ENCODE measurements around the gene MRPL51.

MRPL51 gene

DNA sequence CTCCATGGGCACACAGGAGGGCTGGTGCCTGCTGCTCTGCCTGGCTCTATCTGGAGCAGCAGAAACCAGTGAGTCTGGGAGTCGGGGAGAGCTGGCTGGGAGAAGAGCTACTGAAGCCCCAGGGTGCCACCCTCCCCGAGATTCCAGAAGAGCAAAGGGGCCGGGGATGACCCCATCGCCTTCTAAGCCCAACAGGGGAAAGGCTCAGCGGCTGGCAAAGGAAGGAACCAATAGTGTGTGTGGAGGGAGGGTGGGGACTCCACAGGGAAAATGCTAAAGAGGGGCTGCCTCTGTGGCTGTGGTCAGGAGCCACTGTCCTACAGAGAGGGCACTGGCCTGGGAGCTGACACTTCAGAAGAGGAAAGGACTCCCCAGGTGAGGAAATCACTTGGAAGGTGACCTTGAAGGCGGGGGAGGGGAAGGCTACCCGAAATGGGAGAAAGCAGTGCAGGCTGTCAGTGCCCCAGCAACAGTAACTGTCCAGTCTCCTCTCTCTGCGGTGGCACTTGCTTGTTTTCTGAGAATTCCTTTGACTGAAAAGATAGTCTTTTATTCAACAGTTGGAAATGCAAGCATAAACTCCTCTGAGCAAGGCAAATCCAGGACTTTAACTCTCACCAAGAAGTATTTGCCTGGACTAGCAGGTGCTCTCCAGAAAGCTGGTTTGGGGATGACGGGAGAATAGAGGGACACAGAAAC, 40.7 kb downstream of the MRPL51 start:
- TF ChIP-seq, protein P1, sequence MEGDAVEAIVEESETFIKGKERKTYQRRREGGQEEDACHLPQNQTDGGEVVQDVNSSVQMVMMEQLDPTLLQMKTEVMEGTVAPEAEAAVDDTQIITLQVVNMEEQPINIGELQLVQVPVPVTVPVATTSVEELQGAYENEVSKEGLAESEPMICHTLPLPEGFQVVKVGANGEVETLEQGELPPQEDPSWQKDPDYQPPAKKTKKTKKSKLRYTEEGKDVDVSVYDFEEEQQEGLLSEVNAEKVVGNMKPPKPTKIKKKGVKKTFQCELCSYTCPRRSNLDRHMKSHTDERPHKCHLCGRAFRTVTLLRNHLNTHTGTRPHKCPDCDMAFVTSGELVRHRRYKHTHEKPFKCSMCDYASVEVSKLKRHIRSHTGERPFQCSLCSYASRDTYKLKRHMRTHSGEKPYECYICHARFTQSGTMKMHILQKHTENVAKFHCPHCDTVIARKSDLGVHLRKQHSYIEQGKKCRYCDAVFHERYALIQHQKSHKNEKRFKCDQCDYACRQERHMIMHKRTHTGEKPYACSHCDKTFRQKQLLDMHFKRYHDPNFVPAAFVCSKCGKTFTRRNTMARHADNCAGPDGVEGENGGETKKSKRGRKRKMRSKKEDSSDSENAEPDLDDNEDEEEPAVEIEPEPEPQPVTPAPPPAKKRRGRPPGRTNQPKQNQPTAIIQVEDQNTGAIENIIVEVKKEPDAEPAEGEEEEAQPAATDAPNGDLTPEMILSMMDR (conservative IDR thresholded peaks at IDR 0.05; ENCODE audit: low read length), result no peak
- no peak for DNase-seq (ENCODE audit: low read depth)
- H3K4me3 ChIP-seq (ENCODE audit: low read length), result peak overlapping the region; percentile 80

DNA sequence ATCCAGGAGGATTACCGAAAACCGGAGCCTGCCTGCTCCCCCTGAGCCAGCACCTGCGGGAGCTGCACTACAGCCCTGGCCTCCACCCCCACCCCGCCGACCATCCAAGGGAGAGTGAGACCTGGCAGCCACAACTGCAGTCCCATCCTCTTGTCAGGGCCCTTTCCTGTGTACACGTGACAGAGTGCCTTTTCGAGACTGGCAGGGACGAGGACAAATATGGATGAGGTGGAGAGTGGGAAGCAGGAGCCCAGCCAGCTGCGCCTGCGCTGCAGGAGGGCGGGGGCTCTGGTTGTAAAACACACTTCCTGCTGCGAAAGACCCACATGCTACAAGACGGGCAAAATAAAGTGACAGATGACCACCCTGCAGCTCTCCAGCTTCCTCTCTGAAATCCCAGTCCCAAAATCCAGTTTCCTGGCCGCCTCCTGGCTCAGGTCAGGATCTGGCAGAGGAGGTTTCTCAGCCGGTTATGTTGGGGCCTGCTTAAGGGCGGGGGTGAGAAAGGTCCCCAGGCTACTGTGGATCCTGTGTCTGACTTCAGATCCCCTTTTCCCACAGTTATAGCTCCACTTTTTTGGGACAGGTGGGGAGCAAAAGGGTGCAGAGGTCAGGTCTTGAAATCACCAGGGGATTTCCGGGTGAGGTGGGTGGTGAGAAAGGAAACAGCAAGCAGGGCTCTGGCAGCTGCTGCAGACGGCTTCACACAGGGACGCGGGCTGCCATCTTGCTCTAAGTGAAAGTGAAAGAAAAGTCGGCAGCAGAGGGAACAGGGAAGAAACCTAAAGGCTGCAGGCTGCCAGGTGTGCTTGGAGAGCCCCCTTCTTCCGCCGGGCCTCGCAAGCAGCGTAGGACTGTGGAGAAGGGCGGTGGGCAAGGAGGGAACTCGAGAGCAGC, 41.5 kb downstream of the MRPL51 start, which contains the start of gene TAPBPL:
TAPBPL (plus strand) TSS at position 695 of the 897 bp plus-strand sequence. CDS start 207 bp downstream, outside the sequence.
- DNase-seq (ENCODE audit: low read depth), result peak; percentile 78

DNA sequence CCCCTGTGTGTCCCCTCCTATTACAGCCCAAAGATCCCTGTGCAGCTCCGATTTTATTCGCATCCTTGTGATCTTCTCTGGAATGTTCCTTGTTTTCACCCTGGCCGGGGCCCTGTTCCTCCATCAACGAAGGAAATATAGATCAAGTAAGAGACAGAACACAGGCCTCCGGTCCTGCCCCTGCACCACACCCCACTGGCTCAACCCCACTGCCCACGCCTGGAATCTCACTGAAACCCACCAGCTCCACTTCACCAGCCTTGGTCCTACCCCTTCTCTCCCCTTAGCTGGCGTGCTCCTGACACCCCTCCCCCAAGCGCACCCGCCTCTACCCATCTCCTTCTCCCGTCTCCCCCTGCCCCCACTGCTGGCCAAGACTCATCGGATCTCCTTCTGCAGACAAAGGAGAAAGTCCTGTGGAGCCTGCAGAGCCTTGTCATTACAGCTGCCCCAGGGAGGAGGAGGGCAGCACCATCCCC, 42.2 kb downstream of the MRPL51 start:
- TF ChIP-seq, protein P1 (conservative IDR thresholded peaks at IDR 0.05; ENCODE audit: low read length), result no peak
- H3K4me3 ChIP-seq (ENCODE audit: low read length), result peak overlapping the region; percentile 80
- no peak for DNase-seq (ENCODE audit: low read depth)

More for the DNA sequence above, 41.5 kb downstream of the MRPL51 start, which contains the start of gene TAPBPL:
- peak within 1 kb of the TSS; percentile 80 for H3K4me3 ChIP-seq (ENCODE audit: low read length)
- TF ChIP-seq, protein P1 (conservative IDR thresholded peaks at IDR 0.05; ENCODE audit: low read length), result no peak

DNA sequence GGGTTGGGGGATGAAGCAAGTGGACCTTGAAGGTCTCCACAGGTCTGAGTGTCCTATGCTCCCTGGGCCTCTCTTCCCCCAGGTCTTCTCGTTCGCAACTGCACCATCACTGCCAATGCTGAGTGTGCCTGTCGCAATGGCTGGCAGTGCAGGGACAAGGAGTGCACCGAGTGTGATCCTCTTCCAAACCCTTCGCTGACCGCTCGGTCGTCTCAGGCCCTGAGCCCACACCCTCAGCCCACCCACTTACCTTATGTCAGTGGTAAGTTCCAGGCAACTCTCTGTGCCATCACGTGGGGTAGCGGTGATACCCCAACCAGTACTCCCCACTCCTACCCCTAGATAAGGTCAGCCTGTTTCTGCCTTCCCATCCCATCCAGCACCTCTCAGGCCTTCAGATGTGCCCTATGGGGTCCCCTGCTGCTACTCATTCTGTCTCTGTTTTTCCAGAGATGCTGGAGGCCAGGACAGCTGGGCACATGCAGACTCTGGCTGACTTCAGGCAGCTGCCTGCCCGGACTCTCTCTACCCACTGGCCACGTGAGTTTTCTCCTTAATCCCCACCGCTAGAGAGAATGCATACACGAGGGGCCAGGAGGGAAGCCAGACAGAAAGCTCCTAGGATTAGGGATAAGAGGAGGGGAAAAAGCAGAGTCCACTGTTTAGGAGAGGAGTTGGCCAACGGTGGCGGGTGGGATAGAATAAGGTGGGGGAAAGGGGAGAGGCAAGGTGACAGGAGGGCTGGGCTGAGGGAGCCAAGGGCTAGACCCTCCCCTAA, 42.8 kb downstream of the MRPL51 start:
- peak overlapping the region; percentile 80 for H3K4me3 ChIP-seq (ENCODE audit: low read length)
- TF ChIP-seq, protein P1 (conservative IDR thresholded peaks at IDR 0.05; ENCODE audit: low read length), result no peak
- DNase-seq (ENCODE audit: low read depth), result no peak

DNA sequence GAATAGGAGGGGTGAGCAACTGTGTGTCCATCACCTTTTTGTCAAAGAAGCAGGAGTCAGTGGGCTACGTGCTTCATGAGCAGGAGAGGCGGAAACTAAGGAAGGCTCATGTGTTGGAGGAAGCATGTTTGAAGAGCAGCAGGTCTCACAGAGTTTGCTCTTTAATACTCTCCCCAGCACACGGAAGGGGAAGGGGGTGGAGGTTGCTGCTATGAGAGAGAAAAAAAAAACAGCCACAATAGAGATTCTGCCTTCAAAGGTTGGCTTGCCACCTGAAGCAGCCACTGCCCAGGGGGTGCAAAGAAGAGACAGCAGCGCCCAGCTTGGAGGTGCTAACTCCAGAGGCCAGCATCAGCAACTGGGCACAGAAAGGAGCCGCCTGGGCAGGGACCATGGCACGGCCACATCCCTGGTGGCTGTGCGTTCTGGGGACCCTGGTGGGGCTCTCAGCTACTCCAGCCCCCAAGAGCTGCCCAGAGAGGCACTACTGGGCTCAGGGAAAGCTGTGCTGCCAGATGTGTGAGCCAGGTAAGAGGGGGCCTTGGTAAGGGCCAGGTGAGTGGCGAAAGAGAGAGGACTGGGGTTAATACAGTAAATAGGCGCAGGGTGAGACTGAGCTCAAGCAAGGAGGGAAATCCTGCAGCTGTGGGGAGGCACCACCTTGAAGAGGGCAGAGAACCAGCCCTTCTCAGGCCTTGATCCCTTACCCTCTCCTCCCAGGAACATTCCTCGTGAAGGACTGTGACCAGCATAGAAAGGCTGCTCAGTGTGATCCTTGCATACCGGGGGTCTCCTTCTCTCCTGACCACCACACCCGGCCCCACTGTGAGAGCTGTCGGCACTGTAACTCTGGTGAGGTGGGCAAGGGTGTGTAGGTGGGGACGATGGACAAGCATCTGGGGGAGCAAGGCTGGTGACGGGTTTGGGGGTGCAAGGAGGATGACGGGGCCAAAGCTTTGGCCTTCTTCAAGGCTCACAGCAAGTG, 48.1 kb downstream of the MRPL51 start, which contains the start of gene CD27:
CD27 (plus strand) TSS at position 252 of the 985 bp plus-strand sequence; CDS start at position 393, 141 bp downstream.
- TF ChIP-seq, protein P1 (conservative IDR thresholded peaks at IDR 0.05; ENCODE audit: low read length), result no peak
- H3K4me3 ChIP-seq (ENCODE audit: low read length), result no peak within 1 kb of the TSS
- DNase-seq (ENCODE audit: low read depth), result no peak
